Activated T-cell treated with anti-CD3 and anti-CD28 coated beads for 48 hours (primary cell): ENCODE measurements around the gene RASSF1.

ENCODE experiments used
- DNase-seq: peaks from one replicate; pipeline ENCODE4 v3.0.0-alpha.2; 2020; ENCODE audit warnings: low read depth

RASSF1 gene

DNA sequence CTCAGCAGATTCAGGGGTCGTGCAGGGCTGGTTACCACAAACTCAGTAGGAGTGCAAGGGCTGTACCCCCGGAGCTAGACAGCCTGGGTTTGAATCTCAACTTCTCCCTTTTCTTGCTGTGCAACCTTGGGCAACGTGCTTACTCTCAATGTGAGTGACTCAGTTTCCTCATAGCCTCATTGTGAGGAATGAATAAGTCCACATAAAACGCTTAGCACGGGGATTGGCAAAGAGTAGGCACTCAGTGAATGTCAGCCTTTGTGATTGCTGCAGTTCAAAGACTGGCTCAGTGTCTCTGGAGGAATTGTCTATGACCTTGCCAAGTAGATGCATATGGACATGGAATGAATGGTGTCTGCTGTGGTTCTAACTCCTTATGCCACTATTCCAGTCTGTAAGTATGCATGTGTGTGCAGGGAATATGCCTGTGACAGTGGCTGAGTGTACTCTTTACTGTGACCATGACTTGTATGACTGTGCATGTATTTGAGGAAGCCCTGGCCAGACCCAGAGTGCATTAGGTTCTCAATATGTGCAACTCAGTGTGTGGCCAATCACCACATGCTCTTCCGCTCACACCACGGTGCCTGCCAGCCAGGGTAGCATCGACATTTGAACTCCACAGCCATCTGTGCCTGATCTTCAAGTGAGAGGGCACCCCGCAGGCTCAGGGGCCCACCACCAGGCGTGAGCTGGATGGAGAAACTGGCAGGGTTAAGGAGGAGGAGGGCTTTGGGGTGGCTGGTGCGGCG lies 40.5 kb downstream of the RASSF1 start:
- DNase-seq = no peak

GRCh38 chr3:50299638-50299928 lies 41.1 kb downstream of the RASSF1 start:
- no peak for DNase-seq

- DNase-seq = peak; percentile 99
Measured at GRCh38 chr3:50298836-50299637, 41.6 kb downstream of the RASSF1 start, which contains the start of the genes HYAL3 and NAA80. HYAL3 (minus strand) TSS chr3:50299405; CDS start chr3:50295602, 3,803 bp downstream. NAA80 (minus strand) TSS chr3:50299405; CDS start chr3:50297463, 1,942 bp downstream.

GRCh38 chr3:50297896-50298725 lies 42.5 kb downstream of the RASSF1 start:
- DNase-seq = no peak

- DNase-seq = no peak
Measured at GRCh38 chr3:50297384-50297775, 43.3 kb downstream of the RASSF1 start.

- no peak for DNase-seq
Measured at GRCh38 chr3:50296721-50297383, 43.8 kb downstream of the RASSF1 start.

DNA sequence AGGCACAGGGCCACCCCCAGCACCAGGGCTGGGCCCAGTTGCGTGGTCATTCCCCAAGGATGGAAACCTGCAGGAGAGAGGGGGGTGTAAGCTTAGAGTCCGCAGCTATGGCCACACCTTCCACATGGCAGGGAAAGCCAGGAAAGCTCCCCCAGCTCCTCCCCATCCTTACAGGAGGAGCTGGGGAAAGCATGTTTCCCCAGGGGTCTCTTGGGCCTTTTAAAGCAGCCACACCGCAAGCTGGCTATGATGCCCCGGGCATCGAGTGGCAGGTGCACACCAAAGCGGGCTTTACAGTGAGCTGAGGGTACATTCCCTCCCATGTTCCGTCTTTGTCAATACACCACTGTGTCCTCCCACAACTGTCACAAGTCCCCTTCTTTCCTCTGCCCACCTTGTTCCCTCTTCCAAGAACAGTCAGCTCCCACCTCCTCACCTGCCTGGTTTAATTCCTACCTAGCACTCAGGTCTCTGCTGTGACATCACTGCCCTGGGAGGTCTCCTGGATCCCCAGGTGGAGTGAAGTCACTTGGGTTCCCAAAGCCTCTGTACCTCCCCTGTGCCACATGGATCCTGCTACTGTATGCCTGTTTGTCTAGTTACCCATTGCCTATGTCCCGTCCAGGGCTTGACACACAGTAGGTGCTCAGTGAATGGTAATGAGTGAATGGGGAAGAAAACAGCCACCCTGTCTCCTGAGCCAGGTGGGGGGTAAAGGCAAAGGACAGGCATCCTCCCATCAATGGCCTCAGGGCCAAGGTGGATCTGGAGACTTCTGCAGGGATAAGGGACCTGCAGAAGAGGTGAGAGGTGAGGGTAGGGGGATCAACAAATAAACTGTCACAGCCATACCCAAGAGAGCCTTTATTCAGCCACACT lies 44.8 kb downstream of the RASSF1 start:
- no peak for DNase-seq

DNA sequence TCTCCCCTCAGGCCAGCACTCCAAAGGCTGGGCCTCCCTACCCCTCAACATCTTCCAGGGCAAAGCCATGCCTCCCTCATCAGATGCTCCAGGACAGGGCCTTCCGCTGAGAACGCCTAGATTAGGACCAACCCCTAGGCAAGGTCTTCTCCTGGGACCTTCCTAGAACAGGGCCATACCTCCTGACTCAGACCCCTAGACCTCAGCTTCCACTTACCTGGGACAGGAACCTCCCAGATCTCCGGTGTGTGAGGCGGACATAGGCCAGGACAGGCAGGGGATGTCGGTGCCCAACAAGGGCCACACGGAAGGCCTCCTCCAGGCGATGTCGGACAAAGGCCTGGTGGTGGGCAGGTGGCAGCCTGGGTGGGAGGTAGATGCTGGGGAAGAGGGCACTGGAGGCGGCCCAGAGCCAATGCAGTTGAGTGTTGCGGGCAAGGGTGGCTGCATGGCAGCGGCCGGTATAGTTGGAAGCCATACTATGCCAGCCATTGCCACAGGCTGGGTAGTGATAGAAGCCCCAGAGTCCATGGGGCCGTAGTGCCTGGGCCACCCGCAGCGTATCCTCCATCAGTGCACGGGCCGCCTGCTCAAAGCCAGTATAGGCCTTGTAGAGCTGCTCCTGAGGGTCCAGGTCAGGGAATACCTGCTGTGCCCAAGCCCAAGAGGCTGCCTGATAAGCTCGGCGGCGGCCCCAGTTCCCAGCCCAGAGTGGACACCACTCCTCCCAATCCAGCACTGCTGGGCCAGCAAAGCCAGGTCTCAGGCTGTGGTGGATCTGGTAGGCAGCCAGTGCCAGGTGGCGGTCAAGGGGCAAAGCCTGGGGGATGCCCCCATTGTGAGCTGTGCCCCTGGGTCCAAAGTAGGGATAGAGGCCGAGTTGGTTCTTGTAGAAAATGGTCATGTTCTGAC lies 45.9 kb downstream of the RASSF1 start:
- no peak for DNase-seq

DNA sequence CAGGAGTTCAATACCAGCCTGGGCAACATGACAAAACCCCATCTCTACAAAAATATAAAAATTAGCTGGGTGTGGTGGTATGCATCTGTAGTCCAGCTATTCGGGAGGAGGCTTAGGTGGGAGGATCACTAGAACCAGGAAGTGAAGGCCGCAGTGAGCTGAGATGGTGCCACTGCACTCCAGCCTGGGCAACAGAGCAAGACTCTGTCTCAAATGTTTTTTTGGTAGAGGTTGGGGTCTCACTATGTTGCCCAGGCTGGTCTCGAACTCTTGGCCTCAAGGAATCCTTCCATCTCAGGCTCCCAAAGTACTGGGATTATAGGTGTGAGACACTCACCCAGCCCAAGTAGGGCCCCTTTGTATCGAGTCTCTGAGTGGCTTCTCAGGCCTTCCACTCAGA lies 46.5 kb downstream of the RASSF1 start:
- no peak for DNase-seq

DNA sequence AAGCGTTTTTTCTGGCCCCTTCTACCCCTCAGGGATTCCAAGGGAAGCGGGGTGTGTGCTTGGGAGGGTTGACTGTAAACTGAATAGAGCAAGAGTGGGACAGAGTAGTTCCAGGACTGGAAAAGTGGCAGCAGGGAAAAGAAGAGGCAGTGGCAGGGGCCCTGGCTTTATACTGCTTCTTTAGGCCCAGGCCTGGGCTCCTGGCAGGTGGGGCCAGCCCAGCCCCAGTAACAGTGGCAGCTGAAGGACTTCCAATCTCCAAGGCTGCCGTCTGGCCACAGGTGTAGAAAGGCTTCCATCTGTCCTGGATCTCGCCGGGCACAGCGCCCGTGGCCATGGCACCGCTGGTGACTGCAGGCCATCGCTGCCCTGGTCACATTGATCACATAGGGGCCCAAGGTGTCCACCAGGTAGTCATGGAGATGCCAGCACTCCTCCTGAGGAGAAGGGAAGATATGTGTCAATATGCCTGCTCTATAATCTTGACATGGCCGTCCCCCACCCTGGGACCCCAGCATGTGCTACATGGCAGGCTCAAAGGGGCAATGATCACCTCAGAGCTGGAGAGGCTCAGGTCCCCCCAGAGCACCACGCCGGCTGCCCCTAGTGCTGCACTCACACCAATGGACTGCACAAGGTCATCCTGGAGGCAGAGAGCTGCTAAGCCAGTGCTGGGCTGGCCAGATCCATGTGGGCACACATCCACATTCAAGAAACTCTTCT lies 47.4 kb downstream of the RASSF1 start:
- no peak for DNase-seq

DNA sequence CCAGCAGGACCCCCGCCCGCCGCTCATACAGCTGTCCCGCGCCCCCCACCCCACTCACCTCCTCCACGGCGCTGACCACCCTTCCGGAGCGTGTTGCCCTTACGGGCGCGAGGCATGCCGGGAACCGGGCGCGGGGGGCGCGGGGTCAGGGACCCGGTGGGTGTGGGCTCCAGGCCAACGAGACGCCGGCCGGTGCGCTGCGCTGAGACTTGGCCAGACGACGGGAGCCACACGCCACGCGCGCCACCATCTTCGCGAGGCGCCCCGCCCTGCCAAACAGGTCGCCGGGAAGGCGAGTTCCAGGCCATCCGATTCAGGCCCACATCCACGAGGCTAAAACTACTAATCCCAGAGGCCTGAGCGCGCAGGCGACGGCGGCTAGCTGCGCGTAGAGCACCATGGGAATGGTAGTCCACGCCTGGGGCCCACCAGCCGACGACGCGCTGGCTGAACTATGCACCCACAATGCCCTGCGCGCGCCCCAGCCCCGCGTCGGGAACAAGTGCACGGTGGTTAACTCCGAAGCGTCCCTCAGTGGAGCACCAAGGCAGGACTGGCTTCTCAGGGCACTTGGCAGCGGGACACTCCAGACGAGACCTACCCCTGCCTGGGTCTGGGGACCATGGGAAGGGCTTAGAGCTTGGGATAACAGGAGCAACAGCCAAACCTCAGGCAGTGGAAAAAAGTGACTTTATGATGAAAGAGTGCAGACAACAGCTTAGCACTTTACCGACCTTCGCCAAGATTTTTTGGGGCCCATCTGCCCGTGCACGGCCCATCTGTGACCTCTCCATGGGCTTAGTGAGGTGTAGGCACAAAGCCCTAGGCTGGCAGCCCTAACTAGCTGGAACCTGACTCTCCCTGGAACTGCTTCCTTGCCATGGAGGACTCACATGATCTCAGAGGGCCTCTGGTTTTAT lies 48.2 kb downstream of the RASSF1 start, which contains the start of gene IFRD2:
TSS of gene IFRD2 (minus strand) at position 271 of the 920 bp plus-strand sequence. CDS start at position 116, 155 bp downstream.
- DNase-seq = peak; percentile 93

DNA sequence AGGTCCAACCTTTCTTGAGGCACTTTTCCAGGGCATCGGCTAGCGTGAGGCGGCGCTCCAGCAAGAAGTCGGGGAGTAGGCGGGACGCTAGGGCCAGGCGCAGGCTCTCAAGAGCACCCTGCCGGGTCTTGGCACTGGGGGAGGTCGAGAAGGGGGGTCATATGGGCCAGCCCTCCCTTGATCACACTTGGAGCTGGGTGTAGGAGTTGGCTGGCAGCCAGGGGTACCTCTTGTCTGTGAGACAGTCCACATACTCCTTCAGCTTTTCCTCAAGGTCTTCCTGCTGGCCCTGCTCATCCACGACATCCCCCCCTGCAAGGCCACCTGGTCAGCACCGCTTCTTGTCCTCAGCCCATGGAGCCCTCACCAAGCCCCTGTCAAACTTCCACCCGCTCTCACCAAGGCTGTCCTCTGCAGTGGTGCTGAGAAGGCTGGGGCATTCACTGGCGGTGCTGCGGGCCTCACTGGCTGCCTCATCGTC lies 50.4 kb downstream of the RASSF1 start:
- DNase-seq = no peak

DNA sequence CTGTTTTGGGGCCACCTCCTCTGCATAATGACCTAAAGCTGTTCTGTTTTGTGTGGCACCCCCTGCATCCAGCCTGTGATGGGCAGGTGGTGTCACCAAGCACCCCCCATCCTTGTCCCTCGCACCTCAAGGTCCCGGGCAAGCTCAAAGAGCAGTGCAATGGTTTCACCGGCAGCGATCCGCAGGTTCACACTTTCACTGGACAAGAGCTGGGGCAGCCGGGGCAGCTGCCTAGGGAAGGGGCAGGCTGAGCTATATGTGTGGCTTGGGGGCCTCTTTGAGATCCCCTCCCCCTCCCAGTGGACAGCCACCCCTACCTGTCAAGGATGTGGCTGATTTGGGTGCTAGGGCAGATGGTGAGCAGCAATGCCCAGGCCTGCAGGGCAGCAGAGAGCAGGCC lies 51.5 kb downstream of the RASSF1 start:
- DNase-seq = no peak

DNA sequence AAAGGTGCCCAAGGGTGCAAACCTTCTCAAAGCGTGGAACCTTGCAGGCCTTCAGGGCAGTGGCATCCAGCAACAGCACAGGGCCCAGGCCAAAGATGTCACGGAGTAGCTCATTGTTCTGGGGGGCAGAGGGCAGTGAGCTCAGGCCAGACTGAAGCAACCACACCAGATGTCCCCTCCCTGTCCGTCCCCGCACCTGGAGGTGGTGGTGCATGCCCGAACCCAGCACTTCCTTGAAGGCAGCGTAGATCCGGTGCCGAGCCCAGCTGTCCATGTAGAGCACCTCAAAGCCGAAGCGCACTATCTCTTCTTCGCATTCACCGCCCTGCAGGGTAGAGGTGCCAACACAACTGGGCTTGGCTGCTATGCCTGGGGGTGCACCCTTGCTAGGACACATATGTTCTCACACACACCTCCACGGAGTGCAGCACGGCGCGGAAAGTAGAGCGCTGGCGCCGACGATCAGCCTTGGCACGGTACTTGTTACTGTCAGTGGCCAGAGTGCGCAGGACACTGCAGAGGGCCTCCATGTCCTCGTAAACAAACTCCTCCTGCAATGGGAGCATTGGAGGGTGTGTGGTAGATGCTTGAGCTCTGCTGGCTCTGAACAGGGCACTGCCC lies 52.1 kb downstream of the RASSF1 start:
- no peak for DNase-seq

GRCh38 chr3:50287262-50287661 lies 53.4 kb downstream of the RASSF1 start:
- DNase-seq = no peak

DNA sequence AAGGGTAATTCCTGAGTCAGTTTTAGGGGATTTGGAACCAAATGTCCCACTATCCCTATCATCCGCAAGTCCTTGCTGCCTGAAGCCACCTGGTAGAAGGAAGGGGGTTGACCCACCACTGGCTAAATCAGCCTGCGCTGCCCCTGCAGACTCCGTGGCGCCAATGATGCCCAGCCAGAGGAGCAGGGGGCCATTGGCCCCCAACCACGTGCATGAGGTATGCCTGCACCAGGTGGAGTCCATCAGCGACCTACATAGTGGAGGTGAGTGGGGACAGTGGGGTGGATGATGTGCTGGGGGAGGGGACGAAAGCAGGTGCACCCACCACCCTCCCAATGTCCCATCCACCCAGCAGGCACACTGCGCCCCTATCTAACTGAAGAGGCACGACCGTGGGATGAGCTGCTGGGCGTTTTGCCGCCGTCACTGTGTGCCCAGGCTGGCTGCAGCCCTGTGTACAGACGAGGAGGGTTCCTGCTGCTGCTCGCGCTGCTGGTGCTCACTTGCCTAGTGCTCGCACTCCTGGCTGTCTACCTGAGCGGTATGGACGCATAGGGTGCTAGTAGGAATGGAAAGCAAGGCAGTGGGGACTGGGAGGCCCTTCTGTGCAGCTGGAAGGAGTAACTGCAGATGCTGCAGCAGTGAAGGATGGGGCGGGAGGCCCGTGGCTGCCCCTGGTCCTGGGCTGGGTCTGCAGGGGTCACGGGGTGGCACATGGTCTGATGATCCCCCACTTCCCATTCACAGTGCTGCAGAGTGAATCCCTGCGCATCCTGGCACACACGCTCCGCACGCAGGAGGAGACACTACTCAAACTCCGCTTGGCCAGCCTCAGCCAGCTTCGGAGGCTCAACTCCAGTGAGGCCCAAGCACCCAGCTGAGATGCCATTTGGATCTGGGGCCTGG lies 54.1 kb downstream of the RASSF1 start:
- DNase-seq = no peak
